ENCODE measurements around the gene REEP6.
"Not testable (repeated sequence)": the region's sequence is repeated elsewhere in the genome, so short reads cannot be mapped to it uniquely, and the experiment has no call there.

REEP6 gene

DNA sequence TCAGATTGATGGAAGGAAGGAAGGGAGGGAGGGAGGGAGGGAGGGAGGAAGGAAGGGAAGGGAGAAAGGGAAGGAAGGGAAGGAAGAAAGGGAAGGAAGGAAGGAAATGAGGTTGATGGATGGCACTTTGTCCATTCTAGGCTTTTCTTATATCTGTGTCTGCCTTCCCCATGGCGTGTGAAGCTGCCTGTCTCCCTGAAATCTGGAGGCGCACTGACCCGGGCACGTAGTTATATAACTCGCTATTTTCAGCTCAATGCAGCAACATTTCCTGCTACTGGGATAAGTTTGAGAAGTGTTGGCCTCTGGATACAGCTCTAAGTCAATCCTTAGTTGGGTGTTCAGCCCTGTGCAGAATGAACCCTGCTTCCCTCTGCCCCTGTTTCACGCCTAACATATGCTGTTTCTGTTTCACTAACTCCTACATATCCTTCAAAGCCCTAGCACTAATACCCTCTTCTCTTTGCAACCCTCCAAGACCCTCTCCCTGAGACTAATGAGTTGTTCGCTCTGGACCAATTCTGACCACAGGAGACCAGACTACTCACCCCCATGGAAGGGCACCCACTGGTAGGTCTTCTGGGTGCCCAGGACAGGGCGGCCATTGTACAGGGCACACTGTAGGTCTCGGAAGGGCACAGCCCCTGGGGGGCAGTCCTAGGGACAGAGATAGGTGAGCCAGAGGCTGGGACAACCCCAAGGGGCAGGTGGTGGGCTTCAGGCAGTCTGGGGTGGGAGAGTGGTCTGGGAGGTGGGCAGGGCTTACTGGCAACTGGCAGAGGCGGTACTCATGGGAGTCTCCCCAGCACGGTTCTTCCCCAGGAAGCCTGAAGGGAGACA lies 18.8 kb downstream of the REEP6 start:
- DNase-seq, result no peak

DNA sequence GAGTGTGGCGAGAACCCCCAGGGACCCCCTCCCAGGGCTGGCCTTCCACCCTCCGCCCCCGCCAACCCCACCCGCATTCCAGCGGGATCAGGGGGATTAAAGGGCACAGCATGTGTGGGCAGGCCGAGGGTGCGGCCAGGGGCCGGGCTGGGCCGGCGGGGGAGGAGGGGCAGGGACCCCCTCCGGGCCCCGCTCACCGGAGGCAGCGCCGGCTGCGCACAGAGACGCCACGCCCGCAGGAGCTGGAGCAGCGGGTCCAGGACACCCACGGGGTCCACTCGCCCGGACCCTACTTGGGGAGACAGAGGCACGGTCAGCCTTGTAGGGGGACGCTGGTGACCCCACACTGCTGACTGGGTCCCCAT lies 19.4 kb downstream of the REEP6 start:
- no peak for DNase-seq

DNA sequence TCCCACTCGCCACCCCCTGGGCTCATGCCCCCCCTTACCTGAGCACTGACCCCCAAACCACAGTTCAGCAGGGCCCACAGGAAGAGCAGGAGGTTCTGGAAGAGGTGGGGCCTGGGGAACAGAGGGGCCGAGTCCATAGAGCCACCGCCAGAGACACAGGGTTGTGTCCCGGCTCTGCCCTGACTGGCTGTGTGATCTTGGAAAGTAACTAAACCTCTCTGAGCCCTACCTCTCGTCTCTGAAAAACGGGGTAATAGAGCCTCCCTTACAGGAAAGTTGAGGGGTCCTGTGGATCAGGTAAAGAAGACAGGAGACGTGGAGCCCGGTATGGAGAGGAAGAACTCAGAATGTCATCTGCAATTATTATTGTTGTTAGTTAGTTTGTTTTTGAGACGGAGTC lies 19.8 kb downstream of the REEP6 start:
- DNase-seq, result no peak

DNA sequence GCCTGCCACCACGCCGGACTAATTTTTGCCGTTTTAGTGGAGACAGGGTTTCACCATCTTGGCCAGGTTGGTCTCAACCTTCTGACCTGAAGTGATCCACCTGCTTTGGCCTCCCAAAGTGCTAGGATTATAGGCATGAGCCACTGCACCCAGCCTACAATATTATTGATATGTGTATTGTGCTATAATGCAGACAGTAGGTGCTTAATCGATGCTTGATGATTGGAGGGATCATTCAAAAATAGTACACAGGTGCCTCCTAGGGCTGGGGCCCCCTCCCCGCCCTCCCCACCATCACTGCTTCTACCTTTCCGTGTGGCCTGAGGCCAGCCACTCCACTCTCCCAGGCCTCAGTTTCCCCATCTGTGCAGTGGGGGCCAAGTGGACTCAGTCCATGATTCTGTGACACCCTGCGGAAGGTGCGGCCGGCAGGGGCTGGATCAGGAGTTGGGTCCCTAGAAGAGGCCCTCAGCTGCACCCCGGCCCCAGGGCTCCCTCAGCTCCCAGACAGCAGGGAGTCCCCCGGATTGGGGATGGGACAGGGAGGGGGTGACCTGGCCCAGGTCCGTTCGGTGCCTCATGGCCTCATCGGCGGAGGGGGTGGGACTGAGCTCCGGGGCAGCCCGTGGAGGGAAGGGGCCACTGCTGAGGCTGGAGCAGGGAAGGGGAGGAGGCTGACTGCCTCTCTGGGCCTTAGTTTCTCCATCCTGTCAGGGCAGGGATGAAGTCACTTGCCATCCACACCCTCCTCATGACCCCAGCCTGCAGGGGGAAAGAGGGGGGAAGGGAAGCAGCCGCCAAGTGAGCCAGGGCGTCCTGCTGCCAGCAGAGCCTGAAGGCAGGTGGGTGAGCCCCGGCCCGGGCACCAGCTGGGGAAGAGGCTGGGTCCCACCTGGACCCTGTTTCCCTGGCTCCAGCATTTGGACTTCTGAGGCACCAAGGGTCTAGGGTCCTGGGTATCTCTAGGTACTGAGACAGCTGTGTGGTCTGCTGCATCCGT lies 20.6 kb downstream of the REEP6 start:
- DNase-seq, result no peak

DNA sequence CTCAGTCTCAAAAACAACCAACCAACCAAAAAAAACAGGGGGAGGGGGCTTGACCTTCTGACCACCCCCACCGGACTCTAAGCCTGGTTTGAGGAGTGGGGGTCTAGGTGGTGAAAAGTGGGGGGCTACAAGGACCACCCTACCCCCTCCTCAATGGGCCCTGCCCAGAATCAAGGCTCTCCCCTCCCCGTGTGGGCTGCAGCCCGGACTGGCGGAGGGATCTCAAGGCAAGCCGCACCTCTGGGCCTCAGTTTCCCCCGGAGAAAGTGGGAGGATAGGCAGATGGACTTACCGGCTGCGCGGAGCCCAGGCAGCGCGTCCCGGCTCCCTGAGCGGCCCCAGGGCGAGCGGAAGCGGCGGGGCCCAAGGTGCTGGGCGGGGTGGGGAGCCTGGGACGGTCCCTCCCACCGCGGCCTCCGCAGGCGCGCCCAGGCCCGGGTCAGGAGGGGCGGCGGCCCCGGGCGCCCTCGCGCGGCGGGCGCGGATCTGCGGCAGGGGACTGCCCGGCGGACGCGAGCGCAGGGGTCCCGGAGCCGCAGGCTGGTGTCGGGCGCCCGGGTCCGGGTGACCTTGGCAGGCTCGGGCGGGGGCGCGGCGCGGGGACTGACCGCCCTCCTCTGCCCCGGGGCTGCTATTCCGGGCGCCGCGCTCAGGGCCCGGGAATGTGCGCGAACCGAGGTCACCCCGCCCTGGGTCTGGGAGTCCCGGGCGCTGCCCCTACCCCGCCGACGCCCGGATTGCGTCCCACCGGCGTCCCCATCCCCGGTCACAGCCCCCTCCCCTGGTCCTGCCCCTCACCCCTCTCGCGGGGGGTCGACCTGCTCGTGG lies 21.9 kb downstream of the REEP6 start, which contains the start of gene ADAMTSL5:
Gene ADAMTSL5, minus strand, starts transcription at position 349 of the 828 bp plus-strand sequence. CDS start 2,076 bp downstream, outside the sequence.
- DNase-seq, result no peak

DNA sequence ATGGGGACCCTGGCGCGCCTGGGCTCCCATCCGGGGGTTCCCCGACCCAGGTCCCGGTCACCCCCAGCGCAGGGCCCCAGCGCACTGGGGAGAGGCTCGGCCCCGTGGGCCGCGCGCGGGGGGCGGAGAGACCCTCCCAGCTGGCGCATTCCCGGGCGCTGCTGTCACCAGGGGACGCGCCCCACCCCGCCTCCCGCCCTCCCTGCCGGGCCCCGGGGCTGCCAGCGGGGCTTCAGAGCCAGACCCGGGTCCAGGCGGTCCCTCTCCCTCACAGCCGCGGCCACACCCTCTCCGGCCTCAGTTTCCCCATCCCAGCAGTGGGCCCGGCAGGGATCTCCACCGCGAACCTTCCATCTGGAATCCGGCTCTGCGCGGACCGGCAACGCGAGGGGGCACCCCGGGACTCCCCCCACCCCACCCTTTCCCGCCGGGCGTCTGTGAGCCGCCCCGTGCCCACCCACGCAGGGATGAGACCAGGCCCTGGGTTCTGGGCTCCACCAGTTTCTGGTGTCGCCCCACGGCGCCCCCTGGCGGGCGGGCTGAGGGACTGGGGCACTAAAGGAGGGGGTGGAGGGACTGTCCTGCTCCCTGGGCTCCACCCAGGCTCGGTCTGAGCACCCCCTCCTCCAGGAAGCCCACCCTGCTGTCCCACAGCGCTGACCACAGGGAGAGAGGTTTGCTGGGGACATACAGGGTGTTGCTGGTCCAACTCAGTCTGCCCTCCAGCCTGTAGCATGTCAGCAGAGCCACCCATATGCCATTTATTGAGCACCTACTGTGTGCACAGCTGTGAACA lies 22.7 kb downstream of the REEP6 start:
- no peak for DNase-seq

- DNase-seq, result no peak
Observed at GRCh38 chr19:1514295-1514661, 23.3 kb downstream of the REEP6 start.

DNA sequence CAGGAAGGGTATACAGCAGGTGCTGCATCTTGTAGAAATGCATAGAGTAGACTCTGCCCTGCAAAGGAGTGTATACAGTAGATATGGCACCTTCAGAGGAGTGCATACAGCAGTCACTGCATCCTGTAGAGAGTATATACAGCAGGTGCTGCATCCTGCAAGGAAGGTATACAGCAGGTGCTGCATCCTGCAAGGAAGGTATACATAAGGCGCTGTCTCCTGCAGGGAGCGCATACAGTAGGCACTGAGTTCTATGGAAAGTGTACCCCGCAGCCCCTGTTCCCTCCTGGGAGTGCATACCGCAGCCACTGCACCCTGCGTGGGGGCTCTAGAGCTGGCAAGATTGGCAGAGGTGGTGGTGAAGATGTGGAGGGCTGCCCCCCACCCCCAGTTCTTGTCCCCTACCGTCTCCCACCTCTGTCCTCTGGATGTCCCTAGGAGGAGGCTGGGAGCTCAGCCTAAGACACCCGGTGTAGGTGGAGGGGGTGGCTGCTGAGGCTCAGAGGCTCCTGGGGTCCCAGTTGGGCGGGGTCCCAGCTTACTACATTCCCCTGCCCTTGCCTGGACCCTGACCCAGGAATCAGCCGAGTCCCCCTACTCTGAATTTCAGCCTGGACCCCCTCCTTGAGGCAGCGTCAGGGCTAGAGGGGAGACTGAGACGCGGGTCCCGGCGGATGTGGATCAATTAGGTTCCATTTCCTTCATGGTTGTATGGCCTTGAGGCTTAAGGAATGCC lies 24.2 kb downstream of the REEP6 start:
- DNase-seq, result no peak

GRCh38 chr19:1516395-1516753 lies 25.4 kb downstream of the REEP6 start:
- no peak for DNase-seq

- no peak for DNase-seq
Observed at GRCh38 chr19:1518471-1518870, 27.5 kb downstream of the REEP6 start.

GRCh38 chr19:1519802-1520201 lies 28.8 kb downstream of the REEP6 start:
- not testable (repeated sequence) for DNase-seq

- DNase-seq, result no peak
Observed at GRCh38 chr19:1520203-1520780, 29.3 kb downstream of the REEP6 start.

DNA sequence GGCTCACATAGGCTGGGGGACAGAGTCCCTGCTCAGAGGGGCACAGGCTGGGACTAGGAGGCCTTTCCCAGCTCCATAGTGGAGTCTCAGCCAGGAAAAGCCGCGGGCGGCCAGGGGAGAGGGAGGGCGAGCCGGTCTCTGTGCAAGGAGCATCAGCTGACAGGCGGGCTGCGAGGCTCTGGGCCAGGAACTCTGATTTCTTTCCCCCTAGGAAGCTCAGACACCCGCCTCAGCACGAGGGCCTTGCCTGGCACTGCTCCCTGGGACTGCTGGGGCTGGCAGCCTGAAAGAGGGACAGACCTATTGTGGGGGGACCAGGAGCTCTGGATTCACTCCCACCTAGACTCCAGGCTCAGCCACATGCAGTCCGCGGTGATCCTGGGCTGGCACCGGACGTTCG lies 30.7 kb downstream of the REEP6 start:
- no peak for DNase-seq

- DNase-seq, result no peak
Observed at GRCh38 chr19:1522061-1522460, 31.1 kb downstream of the REEP6 start.

GRCh38 chr19:1522838-1523237 lies 31.9 kb downstream of the REEP6 start:
- DNase-seq, result no peak

DNA sequence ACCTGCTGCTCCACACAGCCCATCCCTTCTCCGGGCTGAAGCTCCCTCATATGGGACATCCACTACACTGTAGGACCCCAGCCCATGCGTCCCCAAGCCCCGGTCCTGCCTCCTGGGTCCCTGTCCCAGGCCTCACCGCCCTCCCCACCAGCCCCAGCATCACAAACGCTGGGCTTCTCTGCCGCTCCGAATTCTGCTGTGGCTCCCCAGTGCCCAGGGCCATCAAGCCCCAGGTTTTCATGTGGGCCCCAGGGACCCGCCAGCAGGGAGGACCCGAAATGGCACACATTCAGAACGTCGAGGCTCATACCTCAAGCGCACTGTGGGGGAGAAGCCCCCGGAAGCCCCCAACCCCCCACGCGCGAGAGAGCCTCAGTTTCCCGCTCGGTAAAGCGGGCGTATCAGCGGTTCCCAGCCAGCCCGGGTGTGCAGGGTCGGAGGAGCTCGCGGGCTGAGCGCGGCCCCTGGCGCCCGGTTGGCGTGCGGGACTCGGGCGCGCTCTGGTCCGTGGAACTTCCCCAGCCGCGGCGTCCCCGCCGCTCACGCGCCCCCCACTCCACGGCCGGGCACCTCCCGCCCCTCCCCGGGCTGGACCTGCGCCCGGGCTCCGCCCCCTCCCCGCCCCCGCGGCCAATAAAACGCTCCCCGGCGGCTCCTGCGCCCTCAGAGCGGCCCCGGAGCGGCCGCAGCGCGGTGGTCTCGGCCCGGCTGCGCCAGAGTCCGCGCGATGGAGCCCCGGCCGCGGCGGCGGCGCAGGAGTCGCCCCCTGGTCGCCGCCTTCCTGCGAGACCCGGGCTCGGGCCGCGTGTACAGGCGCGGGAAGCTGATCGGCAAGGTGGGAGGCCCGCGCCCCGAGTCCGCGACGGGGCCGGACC lies 32.7 kb downstream of the REEP6 start, which contains the start of gene PLK5:
Gene PLK5, plus strand, starts transcription at position 666 of the 875 bp plus-strand sequence. CDS start 2,920 bp downstream, outside the sequence.
- DNase-seq, result no peak

DNA sequence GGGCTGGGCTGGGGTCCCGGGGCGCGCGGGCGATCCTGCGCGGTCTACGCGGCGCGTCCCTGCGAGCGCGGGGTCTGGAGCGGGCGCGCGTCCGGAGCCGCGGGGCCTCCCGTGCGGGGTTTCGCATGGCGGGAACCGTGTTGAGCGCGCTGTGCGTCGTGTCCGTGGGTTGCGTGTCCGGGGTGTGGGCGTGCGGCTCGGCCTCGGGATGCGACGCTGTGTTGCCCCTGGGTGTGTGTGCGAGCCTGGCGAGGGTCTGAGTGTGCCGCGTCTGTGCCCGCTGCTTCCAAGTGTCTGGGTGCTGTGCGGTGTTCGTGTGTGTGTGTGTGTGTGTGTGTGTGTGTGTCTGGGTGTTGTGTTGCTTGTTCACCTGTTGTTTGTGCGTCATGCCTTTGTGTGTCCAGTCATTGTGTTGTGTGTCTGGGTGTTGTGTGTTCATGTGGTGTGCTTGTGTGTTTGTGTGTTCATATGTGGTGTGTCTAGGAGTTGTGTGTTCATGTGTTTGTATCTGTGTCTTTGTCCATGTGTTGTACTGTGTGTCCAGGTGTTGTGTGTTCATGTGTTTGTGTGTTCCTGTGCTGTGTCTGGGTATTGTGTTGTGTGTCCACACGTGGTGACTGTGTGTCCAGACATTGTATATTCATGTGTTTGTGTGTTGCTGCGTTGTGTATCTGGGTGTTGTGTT lies 33.4 kb downstream of the REEP6 start:
- DNase-seq, result no peak

- no peak for DNase-seq
Observed at GRCh38 chr19:1524972-1525325, 34.0 kb downstream of the REEP6 start.

DNA sequence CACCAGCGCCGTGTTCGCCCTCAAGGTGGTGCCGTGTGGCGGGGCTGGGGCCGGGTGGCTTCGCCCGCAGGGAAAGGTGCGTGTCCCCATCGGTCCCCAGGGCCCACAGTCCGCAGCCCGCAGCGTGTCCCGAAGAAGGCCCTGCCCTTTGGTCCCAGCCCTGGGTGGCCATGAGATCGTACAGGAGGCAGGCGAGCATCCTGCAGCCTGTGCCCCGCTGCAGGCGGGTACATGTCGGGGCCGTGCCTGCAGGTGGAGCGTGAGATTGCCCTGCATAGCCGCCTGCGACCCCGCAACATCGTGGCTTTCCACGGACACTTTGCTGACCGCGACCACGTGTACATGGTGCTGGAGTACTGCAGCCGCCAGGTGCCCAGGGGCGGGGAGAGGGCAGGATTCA lies 34.4 kb downstream of the REEP6 start:
- no peak for DNase-seq

All from NCI-H2227 treated with DMSO at 0.1 percent for 48 hours (cell line).